ENCODE results near the gene CAMK2G. TPM values are rescaled to one million over a fixed set of nuclear protein-coding genes. Genes with fewer than 3 reads are reported as not detected.
A peak's percentile ranks its signal among the peaks of the same experiment; 100 is the strongest.

CAMK2G gene
- total and polyA plus RNA-seq, 9 donors: 9.8 to 42.9 (median 16.7) TPM

DNA sequence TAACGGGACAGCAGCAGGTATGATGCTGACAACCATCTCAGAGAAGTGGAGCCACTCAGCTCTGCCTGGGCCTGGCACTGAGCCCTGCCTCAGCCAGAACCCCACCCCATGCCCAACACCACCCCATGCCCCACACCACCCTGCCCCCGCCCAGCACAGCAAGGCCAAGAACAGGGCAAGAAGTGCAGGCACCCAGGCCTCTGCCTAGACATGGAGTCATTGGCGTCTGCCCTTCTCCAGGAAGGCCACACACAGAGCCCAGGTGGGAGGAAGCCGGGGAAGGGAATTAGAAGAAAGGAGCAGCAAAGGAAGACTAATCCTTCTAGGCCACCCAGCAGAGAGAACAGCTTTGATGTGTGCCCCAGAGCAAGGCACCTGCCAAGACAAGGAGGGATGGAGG lies 18.9 kb downstream of the CAMK2G start:
- WGBS, 3 donors: 74 to 95% (median 94%) methylated on average over 4 of the region's 4 CpGs
- TF ChIP-seq, protein P1, sequence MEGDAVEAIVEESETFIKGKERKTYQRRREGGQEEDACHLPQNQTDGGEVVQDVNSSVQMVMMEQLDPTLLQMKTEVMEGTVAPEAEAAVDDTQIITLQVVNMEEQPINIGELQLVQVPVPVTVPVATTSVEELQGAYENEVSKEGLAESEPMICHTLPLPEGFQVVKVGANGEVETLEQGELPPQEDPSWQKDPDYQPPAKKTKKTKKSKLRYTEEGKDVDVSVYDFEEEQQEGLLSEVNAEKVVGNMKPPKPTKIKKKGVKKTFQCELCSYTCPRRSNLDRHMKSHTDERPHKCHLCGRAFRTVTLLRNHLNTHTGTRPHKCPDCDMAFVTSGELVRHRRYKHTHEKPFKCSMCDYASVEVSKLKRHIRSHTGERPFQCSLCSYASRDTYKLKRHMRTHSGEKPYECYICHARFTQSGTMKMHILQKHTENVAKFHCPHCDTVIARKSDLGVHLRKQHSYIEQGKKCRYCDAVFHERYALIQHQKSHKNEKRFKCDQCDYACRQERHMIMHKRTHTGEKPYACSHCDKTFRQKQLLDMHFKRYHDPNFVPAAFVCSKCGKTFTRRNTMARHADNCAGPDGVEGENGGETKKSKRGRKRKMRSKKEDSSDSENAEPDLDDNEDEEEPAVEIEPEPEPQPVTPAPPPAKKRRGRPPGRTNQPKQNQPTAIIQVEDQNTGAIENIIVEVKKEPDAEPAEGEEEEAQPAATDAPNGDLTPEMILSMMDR (IDR thresholded peaks at IDR 0.05): no peak
- TF ChIP-seq EP300 (IDR thresholded peaks at IDR 0.05): no peak
- TF ChIP-seq POLR2A (IDR thresholded peaks at IDR 0.05): no peak
- intact Hi-C loops (cut with DNase I): no loop called here

GRCh38 chr10:73854310-73854709 lies 20.0 kb downstream of the CAMK2G start:
- no peaks in the 10 kb centered on the region for H3K27me3 ChIP-seq
- no peak overlapping the region for H3K4me3 ChIP-seq
- no peak for DNase-seq
- H3K4me1 ChIP-seq (ENCODE audit: insufficient read depth): peaks cover 1% of the 10 kb centered on the region
- no peaks in the 10 kb centered on the region for H3K9me3 ChIP-seq
- H3K27ac ChIP-seq: no peak overlapping the region
- TF ChIP-seq EP300 (IDR thresholded peaks at IDR 0.05) (no peak), POLR2A (IDR thresholded peaks at IDR 0.05) (no peak)
- TF ChIP-seq, protein P1 (IDR thresholded peaks at IDR 0.05): no peak
- intact Hi-C loops (cut with DNase I): no loop called here
- WGBS, 3 donors: 58 to 65% (median 63%) methylated on average over 5 of the region's 5 CpGs
- H3K36me3 ChIP-seq: no peaks in the 10 kb centered on the region

More for the DNA sequence above, 18.9 kb downstream of the CAMK2G start:
- no peaks in the 10 kb centered on the region for H3K27me3 ChIP-seq
- no peaks in the 10 kb centered on the region for H3K9me3 ChIP-seq
- no peaks in the 10 kb centered on the region for H3K4me1 ChIP-seq (ENCODE audit: insufficient read depth)
- H3K36me3 ChIP-seq: no peaks in the 10 kb centered on the region
- no peak for DNase-seq
- H3K27ac ChIP-seq: no peak overlapping the region
- H3K4me3 ChIP-seq: no peak overlapping the region

- intact Hi-C loops (cut with DNase I): no loop called here
- peaks cover 1% of the 10 kb centered on the region for H3K4me1 ChIP-seq (ENCODE audit: insufficient read depth)
- no peaks in the 10 kb centered on the region for H3K27me3 ChIP-seq
- H3K4me3 ChIP-seq: no peak overlapping the region
- H3K9me3 ChIP-seq: no peaks in the 10 kb centered on the region
- no peak for DNase-seq
- no peaks in the 10 kb centered on the region for H3K36me3 ChIP-seq
- no peak overlapping the region for H3K27ac ChIP-seq
- 93 to 97% (median 93%) methylated on average over 10 of the region's 10 CpGs for WGBS, 3 donors
- no peak for TF ChIP-seq EP300 (IDR thresholded peaks at IDR 0.05)
- no peak for TF ChIP-seq POLR2A (IDR thresholded peaks at IDR 0.05)
- TF ChIP-seq, protein P1 (IDR thresholded peaks at IDR 0.05): no peak
Measured at GRCh38 chr10:73853196-73853595, 21.2 kb downstream of the CAMK2G start.

DNA sequence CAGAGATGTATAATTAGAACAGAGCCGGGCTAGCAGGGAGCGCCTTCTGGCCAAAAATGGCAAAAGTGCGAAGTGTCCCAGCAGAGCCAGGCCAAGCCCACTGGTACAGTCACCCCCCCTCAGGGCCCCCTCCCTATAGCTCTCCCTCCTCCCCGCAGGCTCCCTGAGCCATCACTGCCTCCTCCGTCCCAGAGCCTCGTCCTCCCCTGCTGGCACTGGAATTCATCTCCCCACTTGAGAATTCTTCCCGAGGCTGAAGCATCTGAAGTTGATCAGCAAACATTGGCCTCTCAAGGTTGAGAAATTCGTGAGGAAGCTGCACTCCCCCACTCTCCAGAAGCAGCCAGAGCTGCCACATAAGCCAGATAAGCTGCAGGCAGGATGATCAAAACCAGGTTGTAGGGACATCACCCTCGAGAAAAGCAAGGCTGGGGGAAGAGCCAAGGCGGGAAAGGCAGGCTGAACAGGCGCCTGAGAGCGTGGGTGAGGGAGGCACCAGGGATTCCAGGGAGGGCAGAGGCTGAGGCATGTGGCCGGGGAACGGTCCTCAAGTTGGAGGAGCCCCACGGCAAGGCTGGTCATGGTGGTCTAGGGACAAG lies 23.4 kb downstream of the CAMK2G start:
- intact Hi-C loops (cut with DNase I): no loop called here
- no peaks in the 10 kb centered on the region for H3K36me3 ChIP-seq

More for the DNA sequence above, 23.4 kb downstream of the CAMK2G start:
- no peaks in the 10 kb centered on the region for H3K27me3 ChIP-seq
- peak overlapping the region; percentile 43 to 61 for H3K27ac ChIP-seq
- peak; percentile 68 to 81 (median 75) for DNase-seq
- H3K4me1 ChIP-seq (ENCODE audit: insufficient read depth): peaks cover 1% of the 10 kb centered on the region
- TF ChIP-seq EP300 (IDR thresholded peaks at IDR 0.05) (peak; percentile 17), POLR2A (IDR thresholded peaks at IDR 0.05) (no peak)
- TF ChIP-seq, protein P1 (IDR thresholded peaks at IDR 0.05): no peak
- WGBS, 3 donors: 10 to 18% (median 16%) methylated on average over 14 to 15 of the region's 15 CpGs
- no peak overlapping the region for H3K4me3 ChIP-seq
- H3K9me3 ChIP-seq: no peaks in the 10 kb centered on the region

Measured in ovary (tissue), 9 donors.